ENCODE results near the gene EHD4.

Gene EHD4

GRCh38 chr15:41919954-41920538, 52.3 kb downstream of the EHD4 start:
- no peak for FAIRE-seq

GRCh38 chr15:41919201-41919820, 53.0 kb downstream of the EHD4 start:
- TF ChIP-seq CTCF (IDR thresholded peaks at IDR 0.05; ENCODE audit: insufficient read depth, missing control alignments), result no peak
- no peak for FAIRE-seq
- no peak for DNase-seq (ENCODE audit: insufficient read length, low spot score)

More at GRCh38 chr15:41919954-41920538, 52.3 kb downstream of the EHD4 start:
- TF ChIP-seq CTCF (IDR thresholded peaks at IDR 0.05; ENCODE audit: insufficient read depth, missing control alignments), result no peak
- no peak for DNase-seq (ENCODE audit: insufficient read length, low spot score)

- DNase-seq (ENCODE audit: insufficient read length, low spot score), result no peak
- FAIRE-seq, result no peak
- no peak for TF ChIP-seq CTCF (IDR thresholded peaks at IDR 0.05; ENCODE audit: insufficient read depth, missing control alignments)
These were observed 53.7 kb downstream of the EHD4 start for GRCh38 chr15:41918506-41919126.

GRCh38 chr15:41917767-41918430, 54.5 kb downstream of the EHD4 start:
- FAIRE-seq (no peak), DNase-seq (ENCODE audit: insufficient read length, low spot score) (no peak)
- no peak for TF ChIP-seq CTCF (IDR thresholded peaks at IDR 0.05; ENCODE audit: insufficient read depth, missing control alignments)

GRCh38 chr15:41915255-41915994, 56.9 kb downstream of the EHD4 start:
- no peak for TF ChIP-seq CTCF (IDR thresholded peaks at IDR 0.05; ENCODE audit: insufficient read depth, missing control alignments)
- DNase-seq (ENCODE audit: insufficient read length, low spot score) (no peak), FAIRE-seq (no peak)

- no peak for TF ChIP-seq CTCF (IDR thresholded peaks at IDR 0.05; ENCODE audit: insufficient read depth, missing control alignments)
- DNase-seq (ENCODE audit: insufficient read length, low spot score) (no peak), FAIRE-seq (no peak)
These were observed 57.9 kb downstream of the EHD4 start for GRCh38 chr15:41914411-41914810.
